Neural cell (in vitro differentiated cells): ENCODE measurements around the gene STAC3. TPM values are rescaled to one million over a fixed set of nuclear protein-coding genes. Genes with fewer than 3 reads are reported as not detected.

Source experiments
- H2AFZ ChIP-seq: fragments of 200-600, 300-800 bp; sonication (generic), shearing (Covaris generic); 2 replicates; pipeline ENCODE4 v1.6.0; 2014; ENCODE audit warnings: low read depth, mild to moderate bottlenecking, antibody characterized with exemption, low read length, moderate library complexity
- H3F3A ChIP-seq: fragments of 200-600 bp; shearing (Covaris generic); 2 replicates; pipeline ENCODE4 v1.6.1; 2016; ENCODE audit warnings: mild to moderate bottlenecking, moderate library complexity, mixed read lengths, antibody characterized with exemption, low read length; ENCODE audit not compliant: insufficient read depth, poor library complexity, severe bottlenecking
- H3K27ac ChIP-seq: fragments of 200-600, 300-800 bp; sonication (generic), shearing (Covaris generic); 2 replicates; pipeline ENCODE4 v1.5.1; 2014; ENCODE audit warnings: mild to moderate bottlenecking, low read length, moderate library complexity
- H3K27me3 ChIP-seq: fragments of 300-800, 200-600 bp; sonication (generic), shearing (Covaris generic); 2 replicates; pipeline ENCODE4 v1.6.0; 2014; ENCODE audit warnings: mild to moderate bottlenecking, low read depth, low read length, moderate library complexity; ENCODE audit not compliant: insufficient read depth
- H3K36me3 ChIP-seq: fragments of 300-800, 200-600 bp; sonication (generic), shearing (Covaris generic); 2 replicates; pipeline ENCODE4 v1.5.1; 2014; ENCODE audit warnings: mild to moderate bottlenecking, antibody characterized with exemption, low read length, moderate library complexity; ENCODE audit not compliant: insufficient read depth
- H3K4me2 ChIP-seq: fragments of 300-800, 200-600 bp; sonication (generic), shearing (Covaris generic); 2 replicates; pipeline ENCODE4 v1.6.0; 2014; ENCODE audit warnings: mild to moderate bottlenecking, low read length
- H3K4me3 ChIP-seq: fragments of 300-800, 200-600 bp; sonication (generic), shearing (Covaris generic); 2 replicates; pipeline ENCODE4 v1.5.1; 2014; ENCODE audit warnings: mild to moderate bottlenecking, low read length, moderate library complexity
- H3K79me2 ChIP-seq: fragments of 200-600 bp; shearing (Covaris generic); replicated peaks from 2 replicates; pipeline ENCODE4 v1.6.0; 2014; ENCODE audit warnings: mild to moderate bottlenecking, low read length, moderate library complexity; ENCODE audit not compliant: insufficient read depth
- H3K9ac ChIP-seq: fragments of 300-800, 200-600 bp; sonication (generic), shearing (Covaris generic); 2 replicates; pipeline ENCODE4 v1.6.1; 2016; ENCODE audit warnings: mild to moderate bottlenecking, low read length, mixed read lengths
- H3K9me2 ChIP-seq: fragments of 200-600 bp; shearing (Covaris generic); 2 replicates; pipeline ENCODE4 v1.6.1; 2016; ENCODE audit warnings: mild to moderate bottlenecking, low read length, mixed read lengths; ENCODE audit not compliant: insufficient read depth
- H3K9me3 ChIP-seq: fragments of 200-600, 300-800 bp; sonication (generic), shearing (Covaris generic); 2 replicates; pipeline ENCODE4 v1.6.1; 2016; ENCODE audit warnings: mild to moderate bottlenecking, mixed run types, low read length, moderate library complexity, mixed read lengths
- H4K20me1 ChIP-seq: fragments of 200-600 bp; shearing (Covaris generic); 2 replicates; pipeline ENCODE4 v1.6.1; 2016; ENCODE audit warnings: mild to moderate bottlenecking, mixed run types; ENCODE audit not compliant: insufficient read depth
- CTCF ChIP-seq: fragments of 450-650 bp; IDR thresholded peaks from 2 replicates; pipeline ENCODE4 v1.5.1; 2014; ENCODE audit warnings: antibody characterized with exemption, mild to moderate bottlenecking, moderate library complexity; ENCODE audit not compliant: poor library complexity, severe bottlenecking
- EP300 ChIP-seq: fragments of 450-650 bp; conservative IDR thresholded peaks from 2 replicates; pipeline ENCODE4 v1.6.1; 2014; ENCODE audit warnings: antibody characterized with exemption, mild to moderate bottlenecking, moderate library complexity; ENCODE audit not compliant: poor library complexity, severe bottlenecking
- EZH2 ChIP-seq: fragments of 200-600, 300-800 bp; shearing (Covaris generic), sonication (generic); IDR thresholded peaks from 2 replicates; pipeline ENCODE4 v1.6.1; 2014; ENCODE audit warnings: antibody characterized with exemption, low read length, borderline replicate concordance, mild to moderate bottlenecking; ENCODE audit not compliant: insufficient read depth, poor library complexity, severe bottlenecking
- MXI1 ChIP-seq: fragments of 450-650 bp; conservative IDR thresholded peaks from 2 replicates; pipeline ENCODE4 v1.6.1; 2014; ENCODE audit warnings: antibody characterized with exemption, mild to moderate bottlenecking; ENCODE audit not compliant: poor library complexity, severe bottlenecking
- POLR2AphosphoS5 ChIP-seq: IDR thresholded peaks from 2 replicates; pipeline ENCODE4 v1.6.1; 2012
- RAD21 ChIP-seq: fragments of 450-650 bp; conservative IDR thresholded peaks from 2 replicates; pipeline ENCODE4 v1.6.1; 2014; ENCODE audit warnings: antibody characterized with exemption, mild to moderate bottlenecking, moderate library complexity
- REST ChIP-seq: IDR thresholded peaks from 2 replicates; pipeline ENCODE4 v1.6.1; 2012; ENCODE audit warnings: borderline replicate concordance
- SMC3 ChIP-seq: fragments of 450-650 bp; conservative IDR thresholded peaks from 2 replicates; pipeline ENCODE4 v1.6.1; 2014; ENCODE audit warnings: antibody characterized with exemption, mild to moderate bottlenecking, moderate library complexity; ENCODE audit not compliant: poor library complexity
- TAF1 ChIP-seq: IDR thresholded peaks from 2 replicates; pipeline ENCODE4 v1.6.1; 2012; ENCODE audit warnings: low read depth
- polyA plus RNA-seq: library from polyadenylated mRNA; depleted of rRNA; stranded (reverse); fragments of >200 nt; gene quantifications from 2 replicates; pipeline ENCODE4 v1.2.3, GENCODE V29; 2014

The STAC3 gene
- polyA plus RNA-seq, 1 donor from 2014 or later: 1.3 TPM

GRCh38 chr12:57212701-57213057 is 38.3 kb downstream of the STAC3 start:
- Histone ChIP-seq H4K20me1 (no peaks in the 10 kb centered on the region), H3K4me2 (no peak overlapping the region)

GRCh38 chr12:57211791-57212700 is 38.9 kb downstream of the STAC3 start:
- H3K9me3 ChIP-seq: no peaks in the 10 kb centered on the region
- peaks cover 29% of the 10 kb centered on the region for H3K27me3 ChIP-seq
- H3K4me3 ChIP-seq: no peak overlapping the region
- H4K20me1 ChIP-seq: no peaks in the 10 kb centered on the region
- H3K79me2 ChIP-seq: no peaks in the 10 kb centered on the region
- no peaks in the 10 kb centered on the region for H3F3A ChIP-seq
- H3K9ac ChIP-seq: no peak overlapping the region
- no peak overlapping the region for H2AFZ ChIP-seq
- no peaks in the 10 kb centered on the region for H3K9me2 ChIP-seq
- TF ChIP-seq RAD21 (no peak), MXI1 (no peak), POLR2AphosphoS5 (no peak), EZH2 (no peak), SMC3 (no peak), CTCF (no peak), EP300 (no peak), TAF1 (no peak), REST (no peak)
- peaks cover 6% of the 10 kb centered on the region for H3K36me3 ChIP-seq
- H3K4me2 ChIP-seq: no peak overlapping the region
- H3K27ac ChIP-seq: no peak overlapping the region

More at GRCh38 chr12:57212701-57213057, 38.3 kb downstream of the STAC3 start:
- H3F3A ChIP-seq: no peaks in the 10 kb centered on the region
- no peak overlapping the region for H2AFZ ChIP-seq
- no peaks in the 10 kb centered on the region for H3K9me2 ChIP-seq
- H3K27ac ChIP-seq: no peak overlapping the region
- no peak overlapping the region for H3K4me3 ChIP-seq
- H3K79me2 ChIP-seq: no peaks in the 10 kb centered on the region
- H3K9ac ChIP-seq: no peak overlapping the region
- no peaks in the 10 kb centered on the region for H3K9me3 ChIP-seq
- peaks cover 6% of the 10 kb centered on the region for H3K36me3 ChIP-seq
- TF ChIP-seq TAF1 (no peak), MXI1 (no peak)
- H3K27me3 ChIP-seq: peaks cover 35% of the 10 kb centered on the region
